Measurements from ENCODE around the gene TSR3.

DNA sequence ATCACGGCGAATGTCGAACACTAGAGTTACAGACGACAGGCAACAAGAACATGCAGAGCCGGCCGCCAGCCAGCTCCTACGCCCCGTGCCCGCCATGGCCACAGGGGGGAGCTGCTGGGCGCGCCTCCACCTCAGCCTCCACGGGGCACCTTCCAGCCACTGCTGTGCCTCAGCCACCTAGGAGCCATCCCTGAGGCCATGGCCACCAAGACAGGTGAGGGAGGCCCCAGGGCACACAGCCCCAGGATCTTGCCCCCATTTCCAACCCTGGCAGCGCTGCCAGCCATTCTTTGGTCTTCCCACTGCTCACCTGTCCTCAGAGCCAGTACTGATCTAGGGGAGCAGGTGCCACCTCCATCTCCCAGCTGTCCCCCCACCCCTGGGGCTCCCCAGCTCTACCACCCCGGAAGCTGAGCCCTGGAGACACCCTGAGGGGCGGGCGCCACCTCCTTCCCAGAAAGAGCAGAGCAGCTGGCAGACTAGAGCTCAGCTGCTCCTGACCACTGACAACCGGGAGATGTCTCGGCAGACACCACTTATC is 11.9 kb upstream of the TSR3 start:
- TF ChIP-seq, protein P1, sequence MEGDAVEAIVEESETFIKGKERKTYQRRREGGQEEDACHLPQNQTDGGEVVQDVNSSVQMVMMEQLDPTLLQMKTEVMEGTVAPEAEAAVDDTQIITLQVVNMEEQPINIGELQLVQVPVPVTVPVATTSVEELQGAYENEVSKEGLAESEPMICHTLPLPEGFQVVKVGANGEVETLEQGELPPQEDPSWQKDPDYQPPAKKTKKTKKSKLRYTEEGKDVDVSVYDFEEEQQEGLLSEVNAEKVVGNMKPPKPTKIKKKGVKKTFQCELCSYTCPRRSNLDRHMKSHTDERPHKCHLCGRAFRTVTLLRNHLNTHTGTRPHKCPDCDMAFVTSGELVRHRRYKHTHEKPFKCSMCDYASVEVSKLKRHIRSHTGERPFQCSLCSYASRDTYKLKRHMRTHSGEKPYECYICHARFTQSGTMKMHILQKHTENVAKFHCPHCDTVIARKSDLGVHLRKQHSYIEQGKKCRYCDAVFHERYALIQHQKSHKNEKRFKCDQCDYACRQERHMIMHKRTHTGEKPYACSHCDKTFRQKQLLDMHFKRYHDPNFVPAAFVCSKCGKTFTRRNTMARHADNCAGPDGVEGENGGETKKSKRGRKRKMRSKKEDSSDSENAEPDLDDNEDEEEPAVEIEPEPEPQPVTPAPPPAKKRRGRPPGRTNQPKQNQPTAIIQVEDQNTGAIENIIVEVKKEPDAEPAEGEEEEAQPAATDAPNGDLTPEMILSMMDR (IDR thresholded peaks at IDR 0.05; ENCODE audit: low read depth, low read length, poor library complexity, severe bottlenecking), result peak; percentile 94
- TF ChIP-seq EZH2phosphoT487 (IDR thresholded peaks at IDR 0.05; ENCODE audit: borderline replicate concordance, low read length), result no peak
